HEK293 (cell line): ENCODE data around the gene XG.
"Not testable (repeated sequence)": the region's sequence is repeated elsewhere in the genome, so short reads cannot be mapped to it uniquely, and the experiment has no call there.

Experiments
- CTCF ChIA-PET: fragments of 350-600 bp; formaldehyde crosslinking; extraction: SDS; loops from one replicate; lab custom pipeline; 2021; ENCODE audit warnings: antibody characterized with exemption; lab: Yijun Ruan, JAX
- POLR2A ChIA-PET: fragments of 300-600 bp; formaldehyde crosslinking; extraction: SDS; loops from one replicate; lab custom pipeline; 2020; ENCODE audit warnings: antibody characterized with exemption, inconsistent platforms; lab: Yijun Ruan, JAX
- H3K27ac ChIP-seq: fragments of 200-500 bp; sonication (Bioruptor generic); 2 replicates; pipeline ENCODE4 v1.5.1; 2014; ENCODE audit warnings: low read depth, low read length, control low read depth, inconsistent platforms; ENCODE audit errors: extremely low read depth
- H3K36me3 ChIP-seq, 2 experiments: fragments of 200-500 bp in 1 of 2; sonication (Bioruptor generic) in 1 of 2; 1 replicate in 1 of 2; 2 replicates in 1 of 2; pipeline ENCODE4 v1.5.1; 2014 to 2017; ENCODE audit warnings: inconsistent platforms in 2 of 2, low read length in 2 of 2; ENCODE audit not compliant: control insufficient read depth in 2 of 2, insufficient read depth in 1 of 2
- H3K4me1 ChIP-seq: fragments of 200-500 bp; sonication (Bioruptor generic); 2 replicates; pipeline ENCODE4 v1.5.1; 2014; ENCODE audit warnings: mild to moderate bottlenecking, low read length, inconsistent platforms; ENCODE audit not compliant: control insufficient read depth, insufficient read depth
- H3K4me3 ChIP-seq: 2 replicates; pipeline ENCODE4 v1.5.1; 2011; ENCODE audit warnings: low read depth, mild to moderate bottlenecking, control low read depth, low read length, moderate library complexity
- H3K9me3 ChIP-seq: fragments of 200-500 bp; sonication (Bioruptor generic); 2 replicates; pipeline ENCODE4 v1.5.1; 2014; ENCODE audit warnings: low read depth, low read length, inconsistent platforms; ENCODE audit not compliant: control insufficient read depth, insufficient read depth
- GFI1B ChIP-seq: fragments of 450-650 bp; formaldehyde crosslinking; IDR thresholded peaks from 2 replicates; pipeline ENCODE4 v1.5.1; 2016; ENCODE audit warnings: missing biosample characterization, missing genetic modification characterization
- GLIS2 ChIP-seq: fragments of 450-650 bp; formaldehyde crosslinking; IDR thresholded peaks from 2 replicates; pipeline ENCODE4 v1.5.1; 2016; ENCODE audit warnings: missing biosample characterization, missing genetic modification characterization
- KLF16 ChIP-seq: fragments of 450-650 bp; formaldehyde crosslinking; IDR thresholded peaks from 2 replicates; pipeline ENCODE4 v1.5.1; 2017; ENCODE audit warnings: missing biosample characterization, missing genetic modification characterization
- KLF7 ChIP-seq: fragments of 450-650 bp; formaldehyde crosslinking; IDR thresholded peaks from 2 replicates; pipeline ENCODE4 v1.5.1; 2016; ENCODE audit warnings: missing biosample characterization, missing genetic modification characterization, borderline replicate concordance
- SCRT1 ChIP-seq: fragments of 450-650 bp; formaldehyde crosslinking; IDR thresholded peaks from 2 replicates; pipeline ENCODE4 v1.5.1; 2016; ENCODE audit warnings: missing biosample characterization, missing genetic modification characterization, borderline replicate concordance
- SETDB1 ChIP-seq: IDR thresholded peaks from one replicate; pipeline ENCODE4 v1.6.1; 2017; ENCODE audit warnings: mild to moderate bottlenecking, low read length, moderate library complexity, mixed read lengths; ENCODE audit not compliant: insufficient read length
- TRIM28 ChIP-seq: IDR thresholded peaks from 2 replicates; pipeline ENCODE4 v1.6.1; 2011; ENCODE audit warnings: low read length, control low read depth, borderline replicate concordance
- YY1 ChIP-seq: fragments of 450-650 bp; formaldehyde crosslinking; IDR thresholded peaks from 2 replicates; pipeline ENCODE4 v1.5.1; 2018; ENCODE audit warnings: missing biosample characterization, missing genetic modification characterization
- ZBTB48 ChIP-seq: fragments of 450-650 bp; formaldehyde crosslinking; IDR thresholded peaks from 2 replicates; pipeline ENCODE4 v1.5.1; 2016; ENCODE audit warnings: missing biosample characterization, missing genetic modification characterization
- ZNF121 ChIP-seq: fragments of 450-650 bp; formaldehyde crosslinking; IDR thresholded peaks from 2 replicates; pipeline ENCODE4 v1.5.1; 2016; ENCODE audit warnings: missing biosample characterization, missing genetic modification characterization
- ZNF157 ChIP-seq: fragments of 450-650 bp; formaldehyde crosslinking; IDR thresholded peaks from 2 replicates; pipeline ENCODE4 v1.5.1; 2016; ENCODE audit warnings: missing biosample characterization, missing genetic modification characterization
- ZNF214 ChIP-seq: fragments of 450-650 bp; formaldehyde crosslinking; IDR thresholded peaks from 2 replicates; pipeline ENCODE4 v1.5.1; 2017; ENCODE audit warnings: missing biosample characterization, mild to moderate bottlenecking, missing genetic modification characterization, borderline replicate concordance
- ZNF266 ChIP-seq: fragments of 450-650 bp; formaldehyde crosslinking; IDR thresholded peaks from 2 replicates; pipeline ENCODE4 v1.5.1; 2016; ENCODE audit warnings: missing biosample characterization, missing genetic modification characterization, low read depth
- ZNF391 ChIP-seq: fragments of 450-650 bp; formaldehyde crosslinking; IDR thresholded peaks from 2 replicates; pipeline ENCODE4 v1.5.1; 2016; ENCODE audit warnings: low read depth, missing biosample characterization, missing genetic modification characterization, borderline replicate concordance
- ZNF626 ChIP-seq: fragments of 450-650 bp; sonication (Bioruptor Pico); formaldehyde crosslinking; IDR thresholded peaks from 2 replicates; pipeline ENCODE4 v1.5.1; 2018; ENCODE audit warnings: missing biosample characterization, missing genetic modification characterization, inconsistent platforms
- ZNF654 ChIP-seq: fragments of 450-650 bp; formaldehyde crosslinking; IDR thresholded peaks from 2 replicates; pipeline ENCODE4 v1.5.1; 2016; ENCODE audit warnings: low read depth, missing biosample characterization, missing genetic modification characterization
- TF ChIP-seq, protein P1 (sequence below): fragments of 450-650 bp; formaldehyde crosslinking; IDR thresholded peaks from 2 replicates; pipeline ENCODE4 v1.5.1; 2016; ENCODE audit warnings: missing biosample characterization, missing genetic modification characterization, borderline replicate concordance
- TF ChIP-seq, protein P2 (sequence below): fragments of 450-650 bp; formaldehyde crosslinking; IDR thresholded peaks from 2 replicates; pipeline ENCODE4 v1.5.1; 2016; ENCODE audit warnings: missing biosample characterization, missing genetic modification characterization
- TF ChIP-seq, protein P3 (sequence below): IDR thresholded peaks from 2 replicates; pipeline ENCODE4 v1.6.1; 2011; ENCODE audit warnings: mild to moderate bottlenecking, low read depth, low read length, borderline replicate concordance

The XG gene

DNA sequence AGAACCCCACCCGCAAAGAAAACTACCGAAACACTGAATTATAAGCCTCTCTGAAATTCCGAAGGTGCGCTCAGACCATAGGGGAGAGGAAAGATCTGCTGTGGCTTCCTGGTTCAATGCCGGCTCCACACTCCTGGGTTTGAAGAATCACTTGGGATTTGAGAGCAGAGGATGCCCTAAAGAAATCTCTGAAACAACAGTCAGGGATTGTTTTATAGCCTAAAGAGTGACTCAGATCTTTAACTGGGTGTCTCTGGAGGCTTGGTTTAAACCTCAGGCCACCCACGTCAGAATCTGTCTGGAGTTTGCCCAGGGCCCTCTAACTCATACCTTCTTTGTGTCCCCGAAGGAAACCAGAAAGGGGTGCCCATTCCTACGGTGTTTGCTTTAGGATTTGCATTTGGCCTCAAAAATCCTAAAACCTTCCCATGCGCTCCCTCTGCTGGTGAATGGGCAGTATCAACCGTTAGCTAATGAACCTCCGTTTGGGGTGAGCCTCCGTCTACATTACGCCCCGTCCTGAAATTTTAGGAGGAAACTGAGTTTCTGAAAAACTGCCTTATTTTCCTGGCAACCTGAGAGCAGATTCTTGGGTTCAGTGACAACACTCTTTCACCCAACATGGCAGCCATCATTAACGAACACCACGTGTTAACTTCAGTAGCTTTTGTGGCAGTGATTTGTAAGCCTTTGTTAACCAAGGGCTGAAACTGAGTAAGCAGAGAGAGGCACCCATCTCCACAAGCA is 60.5 kb downstream of the XG start:
- CTCF ChIA-PET, result interaction anchor here (0.8 kb wide), 1 partner anchor 9 kb away, joined by 3 read pairs; no protein-coding TSS in a partner anchor
- POLR2A ChIA-PET, result not testable (repeated sequence)

DNA sequence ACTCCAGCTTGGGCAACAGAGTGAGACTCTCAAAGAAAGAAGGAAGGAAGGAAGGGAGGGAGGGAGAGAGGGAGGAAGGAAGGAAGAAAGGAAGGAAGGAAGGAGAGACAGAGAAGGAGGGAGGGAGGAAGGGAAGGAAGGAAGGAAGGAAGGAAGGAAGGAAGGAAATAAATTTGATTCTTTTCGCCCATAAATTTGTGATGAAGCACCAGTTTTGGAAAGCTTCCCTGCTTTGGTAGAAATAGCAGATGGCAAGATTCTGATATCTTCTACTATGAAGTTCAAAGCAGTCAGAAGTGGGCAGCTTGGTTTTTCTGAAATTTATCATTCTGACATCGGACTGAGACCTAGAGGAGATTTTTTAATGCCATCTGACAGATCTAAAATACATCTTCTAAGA is 65.2 kb downstream of the XG start:
- H3K4me1 ChIP-seq, result no peaks in the 10 kb centered on the region
- H3K9me3 ChIP-seq, result no peaks in the 10 kb centered on the region
- no peaks in the 10 kb centered on the region for H3K36me3 ChIP-seq
- CTCF ChIA-PET, result no interaction called here
- no peak overlapping the region for H3K27ac ChIP-seq
- POLR2A ChIA-PET, result no interaction called here
- TF ChIP-seq ZNF391 (tag by site-specific recombination), result no peak
- TF ChIP-seq, protein P1, sequence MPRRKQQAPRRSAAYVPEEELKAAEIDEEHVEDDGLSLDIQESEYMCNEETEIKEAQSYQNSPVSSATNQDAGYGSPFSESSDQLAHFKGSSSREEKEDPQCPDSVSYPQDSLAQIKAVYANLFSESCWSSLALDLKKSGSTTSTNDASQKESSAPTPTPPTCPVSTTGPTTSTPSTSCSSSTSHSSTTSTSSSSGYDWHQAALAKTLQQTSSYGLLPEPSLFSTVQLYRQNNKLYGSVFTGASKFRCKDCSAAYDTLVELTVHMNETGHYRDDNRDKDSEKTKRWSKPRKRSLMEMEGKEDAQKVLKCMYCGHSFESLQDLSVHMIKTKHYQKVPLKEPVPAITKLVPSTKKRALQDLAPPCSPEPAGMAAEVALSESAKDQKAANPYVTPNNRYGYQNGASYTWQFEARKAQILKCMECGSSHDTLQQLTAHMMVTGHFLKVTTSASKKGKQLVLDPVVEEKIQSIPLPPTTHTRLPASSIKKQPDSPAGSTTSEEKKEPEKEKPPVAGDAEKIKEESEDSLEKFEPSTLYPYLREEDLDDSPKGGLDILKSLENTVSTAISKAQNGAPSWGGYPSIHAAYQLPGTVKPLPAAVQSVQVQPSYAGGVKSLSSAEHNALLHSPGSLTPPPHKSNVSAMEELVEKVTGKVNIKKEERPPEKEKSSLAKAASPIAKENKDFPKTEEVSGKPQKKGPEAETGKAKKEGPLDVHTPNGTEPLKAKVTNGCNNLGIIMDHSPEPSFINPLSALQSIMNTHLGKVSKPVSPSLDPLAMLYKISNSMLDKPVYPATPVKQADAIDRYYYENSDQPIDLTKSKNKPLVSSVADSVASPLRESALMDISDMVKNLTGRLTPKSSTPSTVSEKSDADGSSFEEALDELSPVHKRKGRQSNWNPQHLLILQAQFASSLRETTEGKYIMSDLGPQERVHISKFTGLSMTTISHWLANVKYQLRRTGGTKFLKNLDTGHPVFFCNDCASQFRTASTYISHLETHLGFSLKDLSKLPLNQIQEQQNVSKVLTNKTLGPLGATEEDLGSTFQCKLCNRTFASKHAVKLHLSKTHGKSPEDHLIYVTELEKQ (tag by site-specific recombination), result no peak
- H3K4me3 ChIP-seq, result no peak overlapping the region

More for the DNA sequence above, 60.5 kb downstream of the XG start:
- H3K9me3 ChIP-seq, H3K27ac ChIP-seq, H3K36me3 ChIP-seq, H3K4me1 ChIP-seq: not testable (repeated sequence)
- peak overlapping the region; percentile 16 for H3K4me3 ChIP-seq
- TF ChIP-seq GFI1B (tag by site-specific recombination) (0 out of 2 replicates have a peak, but pooled peaks have one; percentile 9), ZNF654 (tag by site-specific recombination) (peak; percentile 58), YY1 (0 out of 2 replicates have a peak, but pooled peaks have one; percentile 20)

DNA sequence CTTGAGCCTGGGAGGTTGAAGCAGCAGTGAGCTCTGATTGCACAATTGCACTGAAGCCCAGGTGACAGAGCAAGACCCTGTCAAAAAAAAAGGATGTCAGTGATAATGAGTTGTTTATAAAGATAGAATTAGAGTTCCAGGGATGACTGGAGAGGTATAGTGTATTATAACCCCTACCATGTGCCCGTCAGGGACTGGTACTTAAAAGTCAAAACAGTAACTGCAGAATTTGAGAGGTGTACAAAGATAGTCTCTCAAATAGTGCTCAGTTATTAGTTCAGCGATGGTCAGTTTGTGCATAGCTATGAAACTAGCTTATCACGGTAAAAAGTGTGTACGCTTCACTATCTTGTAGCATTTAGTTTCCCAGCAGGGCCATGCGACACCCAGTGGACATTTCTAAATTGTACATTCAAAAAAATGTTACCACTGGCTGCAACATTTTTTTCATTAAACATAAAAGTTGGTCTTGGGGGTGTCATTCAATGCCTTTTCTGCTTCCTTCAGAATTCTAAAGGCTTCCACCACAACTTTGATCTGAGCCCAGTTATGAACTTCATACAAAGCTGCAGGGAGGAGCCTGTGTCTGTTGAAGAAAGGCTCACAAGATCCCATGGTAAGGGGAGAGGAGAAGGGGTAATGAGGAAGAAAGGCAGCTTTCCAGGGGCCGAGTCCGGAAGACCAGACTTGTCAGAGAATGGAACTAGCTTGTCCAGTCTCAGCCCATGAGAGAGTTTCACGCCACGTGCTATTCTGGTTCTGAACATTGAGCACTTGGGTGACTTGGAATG is 67.7 kb downstream of the XG start:
- POLR2A ChIA-PET, result no interaction called here

More for the DNA sequence above, 67.7 kb downstream of the XG start:
- CTCF ChIA-PET, result no interaction called here
- Histone ChIP-seq H3K36me3 (no peaks in the 10 kb centered on the region), H3K4me3 (no peak overlapping the region)
- TF ChIP-seq TRIM28, result peak; percentile 48; the same call in 1 of the 2 replicates
- peak; percentile 94 for TF ChIP-seq ZNF157 (tag by site-specific recombination)
- TF ChIP-seq ZNF654 (tag by site-specific recombination), result peak; percentile 36; the same call in 1 of the 2 replicates
- no peak for TF ChIP-seq KLF7 (tag by site-specific recombination)
- TF ChIP-seq GLIS2 (tag by site-specific recombination), result no peak
- TF ChIP-seq KLF16 (tag by site-specific recombination), result no peak
- TF ChIP-seq SCRT1 (tag by site-specific recombination), result no peak
- no peak for TF ChIP-seq ZNF626
- TF ChIP-seq, protein P2, sequence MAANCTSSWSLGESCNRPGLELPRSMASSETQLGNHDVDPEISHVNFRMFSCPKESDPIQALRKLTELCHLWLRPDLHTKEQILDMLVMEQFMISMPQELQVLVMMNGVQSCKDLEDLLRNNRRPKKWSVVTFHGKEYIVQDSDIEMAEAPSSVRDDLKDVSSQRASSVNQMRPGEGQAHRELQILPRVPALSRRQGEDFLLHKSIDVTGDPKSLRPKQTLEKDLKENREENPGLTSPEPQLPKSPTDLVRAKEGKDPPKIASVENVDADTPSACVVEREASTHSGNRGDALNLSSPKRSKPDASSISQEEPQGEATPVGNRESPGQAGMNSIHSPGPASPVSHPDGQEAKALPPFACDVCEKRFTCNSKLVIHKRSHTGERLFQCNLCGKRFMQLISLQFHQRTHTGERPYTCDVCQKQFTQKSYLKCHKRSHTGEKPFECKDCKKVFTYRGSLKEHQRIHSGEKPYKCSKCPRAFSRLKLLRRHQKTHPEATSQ (tag by site-specific recombination), result no peak
- TF ChIP-seq, protein P3, sequence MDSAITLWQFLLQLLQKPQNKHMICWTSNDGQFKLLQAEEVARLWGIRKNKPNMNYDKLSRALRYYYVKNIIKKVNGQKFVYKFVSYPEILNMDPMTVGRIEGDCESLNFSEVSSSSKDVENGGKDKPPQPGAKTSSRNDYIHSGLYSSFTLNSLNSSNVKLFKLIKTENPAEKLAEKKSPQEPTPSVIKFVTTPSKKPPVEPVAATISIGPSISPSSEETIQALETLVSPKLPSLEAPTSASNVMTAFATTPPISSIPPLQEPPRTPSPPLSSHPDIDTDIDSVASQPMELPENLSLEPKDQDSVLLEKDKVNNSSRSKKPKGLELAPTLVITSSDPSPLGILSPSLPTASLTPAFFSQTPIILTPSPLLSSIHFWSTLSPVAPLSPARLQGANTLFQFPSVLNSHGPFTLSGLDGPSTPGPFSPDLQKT, result no peak
- no peak for TF ChIP-seq ZNF121 (tag by site-specific recombination)
- no peak for TF ChIP-seq ZNF266 (tag by site-specific recombination)
- no peak for TF ChIP-seq ZNF214 (tag by site-specific recombination)
- TF ChIP-seq SETDB1, result peak; percentile 81
- TF ChIP-seq ZBTB48 (tag by site-specific recombination), result no peak
- TF ChIP-seq, all 188 proteins: peak for 4
- Histone ChIP-seq H3K9me3 (no peaks in the 10 kb centered on the region), H3K4me1 (no peaks in the 10 kb centered on the region), H3K27ac (no peak overlapping the region)
